ENCODE measurements around the gene ZNF280B. TPM values are rescaled to one million over a fixed set of nuclear protein-coding genes. Genes with fewer than 3 reads are reported as not detected.

The ZNF280B gene
- total RNA-seq, 1 experiment from 2014 or later: 8.2 TPM

DNA sequence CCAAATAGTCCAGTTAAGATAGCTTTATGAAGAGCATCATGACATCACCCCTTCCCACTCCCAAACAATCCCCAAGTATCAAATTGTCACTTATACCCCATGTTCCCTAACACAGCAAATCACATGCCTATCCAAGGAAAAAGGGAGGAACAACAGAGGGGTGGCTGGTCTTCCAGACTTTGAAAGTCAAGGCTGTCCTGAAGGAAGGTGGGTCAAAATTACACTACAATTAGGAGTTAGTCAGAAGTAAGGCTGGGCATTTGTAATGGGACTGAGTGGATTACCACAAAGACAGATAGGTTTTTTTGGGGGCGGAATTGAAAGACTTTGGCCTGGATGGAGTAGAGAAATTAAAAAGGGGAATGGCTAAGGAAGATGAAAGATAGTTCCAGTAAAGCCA, 44.6 kb upstream of the ZNF280B start:
- Histone ChIP-seq H3K4me1 (ENCODE audit: insufficient read depth, low read length) (no peaks in the 10 kb centered on the region), H3K27ac (ENCODE audit: insufficient read length, low read depth, low read length) (no peak overlapping the region)
- H3K27ac Mint-ChIP-seq: no peak overlapping the region

More for the DNA sequence above, 44.6 kb upstream of the ZNF280B start:
- Histone ChIP-seq H3K79me1 (ENCODE audit: insufficient read depth, low read depth, low read length, poor library complexity, severe bottlenecking) (no peaks in the 10 kb centered on the region), H2BK120ac (ENCODE audit: low read depth, low read length, poor library complexity, severe bottlenecking) (no peak overlapping the region), H2BK12ac (ENCODE audit: insufficient read length, low read depth, low read length) (no peak overlapping the region), H3K9me3 (ENCODE audit: control insufficient read depth, low read depth, low read length) (no peaks in the 10 kb centered on the region), H2BK20ac (ENCODE audit: low read depth, low read length, poor library complexity, severe bottlenecking) (no peak overlapping the region), H3K56ac (ENCODE audit: insufficient read length, low read depth, low read length) (no peak overlapping the region), H4K91ac (ENCODE audit: insufficient read length, low read depth, low read length) (no peak overlapping the region), H3K4ac (ENCODE audit: low read depth, low read length) (no peak overlapping the region), H3T11ph (ENCODE audit: low read length) (no peak overlapping the region), H2BK5ac (ENCODE audit: insufficient read length, low read length) (no peak overlapping the region), H3K27me3 (ENCODE audit: insufficient read depth, low read length) (peaks cover 33% of the 10 kb centered on the region; the same call in 1 of the 2 replicates), H2BK15ac (ENCODE audit: low read depth, low read length) (no peak overlapping the region), H4K5ac (ENCODE audit: insufficient read length, low read depth, low read length) (no peak overlapping the region), H4K8ac (replicated peaks; ENCODE audit: insufficient read length, low read depth, low read length) (no peak overlapping the region), H2AFZ (ENCODE audit: low read length) (no peak overlapping the region), H3K14ac (ENCODE audit: insufficient read depth, low read length) (no peak overlapping the region), H3K23ac (ENCODE audit: insufficient read length, low read depth, low read length) (no peak overlapping the region), H3K9ac (ENCODE audit: extremely low read depth, insufficient read length, low read length) (no peak overlapping the region), H3K4me2 (ENCODE audit: insufficient read depth, insufficient read length, low read length) (no peak overlapping the region), H3K18ac (ENCODE audit: insufficient read length, low read depth, low read length) (no peak overlapping the region), H3K79me2 (ENCODE audit: insufficient read depth, low read length) (no peaks in the 10 kb centered on the region), H2AK5ac (ENCODE audit: insufficient read length, low read length) (no peak overlapping the region), H3K23me2 (ENCODE audit: insufficient read length, low read depth, low read length, poor library complexity, severe bottlenecking) (no peaks in the 10 kb centered on the region), H4K20me1 (ENCODE audit: control insufficient read depth, insufficient read depth, insufficient read length) (no peaks in the 10 kb centered on the region)
- Mint-ChIP-seq H3K27me3 (ENCODE audit: low read depth) (peaks cover 90% of the 10 kb centered on the region), H3K4me3 (no peak overlapping the region), H3K4me1 (no peaks in the 10 kb centered on the region), H3K36me3 (ENCODE audit: insufficient read depth in 1 of 3, low read depth in 3 of 3) (no peaks in the 10 kb centered on the region; a peak in 1 of 7 replicates), H3K9me3 (peaks cover 6% of the 10 kb centered on the region in 2 experiments; a peak in 4 of 5 replicates)
- DNase-seq: no peak
- no CpG with 5 or more reads among the region's 1 CpG for WGBS (ENCODE audit: extremely low coverage, insufficient read length, low lambda C conversion rate)
- TF ChIP-seq, protein P1, sequence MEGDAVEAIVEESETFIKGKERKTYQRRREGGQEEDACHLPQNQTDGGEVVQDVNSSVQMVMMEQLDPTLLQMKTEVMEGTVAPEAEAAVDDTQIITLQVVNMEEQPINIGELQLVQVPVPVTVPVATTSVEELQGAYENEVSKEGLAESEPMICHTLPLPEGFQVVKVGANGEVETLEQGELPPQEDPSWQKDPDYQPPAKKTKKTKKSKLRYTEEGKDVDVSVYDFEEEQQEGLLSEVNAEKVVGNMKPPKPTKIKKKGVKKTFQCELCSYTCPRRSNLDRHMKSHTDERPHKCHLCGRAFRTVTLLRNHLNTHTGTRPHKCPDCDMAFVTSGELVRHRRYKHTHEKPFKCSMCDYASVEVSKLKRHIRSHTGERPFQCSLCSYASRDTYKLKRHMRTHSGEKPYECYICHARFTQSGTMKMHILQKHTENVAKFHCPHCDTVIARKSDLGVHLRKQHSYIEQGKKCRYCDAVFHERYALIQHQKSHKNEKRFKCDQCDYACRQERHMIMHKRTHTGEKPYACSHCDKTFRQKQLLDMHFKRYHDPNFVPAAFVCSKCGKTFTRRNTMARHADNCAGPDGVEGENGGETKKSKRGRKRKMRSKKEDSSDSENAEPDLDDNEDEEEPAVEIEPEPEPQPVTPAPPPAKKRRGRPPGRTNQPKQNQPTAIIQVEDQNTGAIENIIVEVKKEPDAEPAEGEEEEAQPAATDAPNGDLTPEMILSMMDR (conservative IDR thresholded peaks at IDR 0.05): no peak
